ENCODE data around the gene POLR3GL. TPM values are rescaled to one million over a fixed set of nuclear protein-coding genes. Genes with fewer than 3 reads are reported as not detected.
A peak's percentile ranks its signal among the peaks of the same experiment; 100 is the strongest.

POLR3GL gene
- total and polyA plus RNA-seq, 2 experiments from 2014 or later, result 17.4 to 37.9 TPM

GRCh38 chr1:145961425-145962156 lies 2.9 kb upstream of the POLR3GL start:
- TF ChIP-seq EZH2 (IDR thresholded peaks at IDR 0.05; ENCODE audit: insufficient read depth, poor library complexity, severe bottlenecking) (no peak), EZH2phosphoT487 (IDR thresholded peaks at IDR 0.05; ENCODE audit: insufficient read depth, low read depth) (no peak)
- no peak overlapping the region for H3K27ac ChIP-seq
- H3K4me2 ChIP-seq (ENCODE audit: unreplicated experiment), result peak overlapping the region; percentile 89
- peak overlapping the region; percentile 86 for H2AFZ ChIP-seq
- in situ Hi-C loops (cut with MboI), result no loop called here
- peak overlapping the region; percentile 92 for H3K4me3 ChIP-seq
- H3K27me3 ChIP-seq (replicated peaks; ENCODE audit: insufficient read depth), result no peaks in the 10 kb centered on the region
- 3% methylated on average over 55 to 57 of the region's 57 CpGs for WGBS, 2 experiments (ENCODE audit: low coverage in 1 of 2, low lambda C conversion rate in 2 of 2, missing lambda C conversion rate in 2 of 2)
- peak; percentile 63 for DNase-seq
- peaks cover 17% of the 10 kb centered on the region for H3K4me1 ChIP-seq (ENCODE audit: insufficient read depth)
- no peaks in the 10 kb centered on the region for H3K36me3 ChIP-seq (ENCODE audit: low read depth)
- H4K20me1 ChIP-seq (ENCODE audit: insufficient read depth), result no peaks in the 10 kb centered on the region
- H3K79me2 ChIP-seq (ENCODE audit: insufficient read depth), result peaks cover 14% of the 10 kb centered on the region
- no peaks in the 10 kb centered on the region for H3K9me2 ChIP-seq (ENCODE audit: insufficient read depth)
- no peaks in the 10 kb centered on the region for H3K9me3 ChIP-seq (ENCODE audit: low read depth)
- peak overlapping the region; percentile 66 for H3K9ac ChIP-seq
- peaks cover 41% of the 10 kb centered on the region for H3F3A ChIP-seq (ENCODE audit: insufficient read depth)

DNA sequence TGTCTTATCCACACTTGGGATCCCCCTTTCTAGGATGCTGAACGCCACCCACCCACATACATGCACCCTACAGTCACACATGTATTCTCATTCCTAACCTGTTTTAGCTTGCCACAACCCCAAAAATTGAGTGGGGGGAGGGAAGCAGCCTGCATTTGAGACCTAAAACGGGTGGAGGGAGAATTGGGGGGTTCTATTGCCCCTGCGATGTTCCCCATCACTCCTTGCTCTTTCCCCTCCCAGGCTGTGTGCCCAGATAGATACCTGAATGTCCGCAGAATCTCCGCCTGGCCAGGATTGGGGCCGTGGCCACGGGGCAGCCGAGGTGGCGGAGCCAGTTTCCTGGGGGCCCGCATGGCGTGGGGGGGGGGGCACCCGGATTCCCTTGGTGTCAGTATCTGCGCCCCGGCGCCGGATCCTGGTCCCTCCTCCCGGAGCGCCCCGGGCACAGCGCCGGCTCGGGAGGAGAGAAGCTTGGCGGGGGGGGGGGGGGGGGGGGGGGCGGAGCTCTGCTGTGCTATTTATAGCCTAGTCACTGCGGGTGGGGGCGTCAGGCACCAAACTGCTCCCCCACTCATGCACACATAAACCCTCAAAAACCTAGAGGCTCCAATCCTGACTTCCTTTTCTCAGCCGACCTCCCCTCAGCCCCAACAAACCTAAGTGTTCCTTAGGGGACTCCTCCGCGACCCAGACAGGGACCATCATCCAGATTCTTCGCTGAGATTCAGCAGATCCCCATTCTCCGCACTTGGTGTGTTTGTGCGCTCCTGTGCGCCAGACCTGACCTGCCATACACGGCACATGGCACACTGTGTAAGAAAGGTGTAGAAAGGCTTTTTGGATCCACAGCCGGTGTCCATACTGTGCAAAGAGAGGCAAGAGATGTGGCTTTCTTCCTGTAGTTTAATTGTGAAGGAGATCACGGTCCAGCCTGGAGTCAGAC lies 2.1 kb upstream of the POLR3GL start:
- in situ Hi-C loops (cut with MboI), result no loop called here

GRCh38 chr1:145963265-145964019 lies 1.0 kb upstream of the POLR3GL start:
- Histone ChIP-seq H3F3A (ENCODE audit: insufficient read depth) (peaks cover 41% of the 10 kb centered on the region), H4K20me1 (ENCODE audit: insufficient read depth) (no peaks in the 10 kb centered on the region), H3K27me3 (replicated peaks; ENCODE audit: insufficient read depth) (no peaks in the 10 kb centered on the region), H3K9ac (peak overlapping the region; percentile 78), H3K9me3 (ENCODE audit: low read depth) (no peaks in the 10 kb centered on the region), H3K4me2 (ENCODE audit: unreplicated experiment) (peak overlapping the region; percentile 97), H3K9me2 (ENCODE audit: insufficient read depth) (no peaks in the 10 kb centered on the region), H3K4me3 (peak overlapping the region; percentile 92), H2AFZ (peak overlapping the region; percentile 87), H3K79me2 (ENCODE audit: insufficient read depth) (peaks cover 7% of the 10 kb centered on the region; the same call in 1 of the 2 replicates), H3K36me3 (ENCODE audit: low read depth) (no peaks in the 10 kb centered on the region), H3K4me1 (ENCODE audit: insufficient read depth) (peaks cover 17% of the 10 kb centered on the region), H3K27ac (peak overlapping the region; percentile 69)
- TF ChIP-seq EZH2 (IDR thresholded peaks at IDR 0.05; ENCODE audit: insufficient read depth, poor library complexity, severe bottlenecking) (no peak), EZH2phosphoT487 (IDR thresholded peaks at IDR 0.05; ENCODE audit: insufficient read depth, low read depth) (no peak)
- 6% methylated on average over 5 of the region's 5 CpGs for WGBS, 2 experiments (ENCODE audit: low coverage in 1 of 2, low lambda C conversion rate in 2 of 2, missing lambda C conversion rate in 2 of 2)
- in situ Hi-C loops (cut with MboI), result no loop called here
- DNase-seq, result peak; percentile 61

More for the DNA sequence above, 2.1 kb upstream of the POLR3GL start:
- H4K20me1 ChIP-seq (ENCODE audit: insufficient read depth), result no peaks in the 10 kb centered on the region
- peaks cover 7% of the 10 kb centered on the region; the same call in 1 of the 2 replicates for H3K79me2 ChIP-seq (ENCODE audit: insufficient read depth)
- peaks cover 35% of the 10 kb centered on the region for H3F3A ChIP-seq (ENCODE audit: insufficient read depth)
- H3K4me2 ChIP-seq (ENCODE audit: unreplicated experiment), result peak overlapping the region; percentile 97
- peak overlapping the region; percentile 86 for H2AFZ ChIP-seq
- H3K36me3 ChIP-seq (ENCODE audit: low read depth), result no peaks in the 10 kb centered on the region
- H3K9me2 ChIP-seq (ENCODE audit: insufficient read depth), result no peaks in the 10 kb centered on the region
- no peak for TF ChIP-seq EZH2phosphoT487 (IDR thresholded peaks at IDR 0.05; ENCODE audit: insufficient read depth, low read depth)
- TF ChIP-seq EZH2 (IDR thresholded peaks at IDR 0.05; ENCODE audit: insufficient read depth, poor library complexity, severe bottlenecking), result no peak
- peak overlapping the region; percentile 66 for H3K9ac ChIP-seq
- peak overlapping the region; percentile 92 for H3K4me3 ChIP-seq
- peak; percentile 67 for DNase-seq
- H3K9me3 ChIP-seq (ENCODE audit: low read depth), result no peaks in the 10 kb centered on the region
- H3K27me3 ChIP-seq (replicated peaks; ENCODE audit: insufficient read depth), result no peaks in the 10 kb centered on the region
- H3K4me1 ChIP-seq (ENCODE audit: insufficient read depth), result peaks cover 15% of the 10 kb centered on the region
- 1 to 2% methylated on average over 16 to 34 of the region's 36 CpGs for WGBS, 2 experiments (ENCODE audit: low coverage in 1 of 2, low lambda C conversion rate in 2 of 2, missing lambda C conversion rate in 2 of 2)
- H3K27ac ChIP-seq, result peak overlapping the region; percentile 69

Measured in GM23248 (cell line).